Astrocyte (in vitro differentiated cells and primary cell): Measurements from ENCODE around the gene SORBS2.

ENCODE experiments used
- EZH2 ChIP-seq: IDR thresholded peaks from 2 replicates; pipeline ENCODE4 v1.6.1; 2012; ENCODE audit warnings: mild to moderate bottlenecking, low read length, inconsistent platforms; ENCODE audit not compliant: insufficient read depth
- TF ChIP-seq, protein P1 (sequence below): IDR thresholded peaks from 2 replicates; pipeline ENCODE4 v1.5.1; 2011; ENCODE audit warnings: low read depth, mild to moderate bottlenecking, inconsistent platforms, low read length, moderate library complexity; ENCODE audit not compliant: insufficient read depth

DNA sequence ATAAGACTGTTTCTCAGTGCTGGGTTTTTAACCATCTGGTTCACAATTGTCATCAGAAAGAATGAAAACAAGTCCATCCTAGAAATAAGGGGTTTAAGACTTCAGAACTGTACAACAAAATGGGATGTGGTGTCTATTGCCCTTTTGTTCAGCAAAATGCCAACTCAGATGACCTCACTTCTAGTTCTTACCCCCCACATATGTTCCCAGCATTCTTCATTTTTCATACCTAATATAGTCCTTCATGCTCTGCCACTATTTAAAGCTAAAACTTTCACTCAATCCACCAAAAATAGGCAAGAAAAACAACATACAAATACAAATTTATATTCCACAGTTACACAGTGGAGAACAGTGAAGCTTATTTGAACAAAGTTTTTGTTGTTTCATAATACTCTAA, 111.4 kb downstream of the SORBS2 start:
- TF ChIP-seq, protein P1, sequence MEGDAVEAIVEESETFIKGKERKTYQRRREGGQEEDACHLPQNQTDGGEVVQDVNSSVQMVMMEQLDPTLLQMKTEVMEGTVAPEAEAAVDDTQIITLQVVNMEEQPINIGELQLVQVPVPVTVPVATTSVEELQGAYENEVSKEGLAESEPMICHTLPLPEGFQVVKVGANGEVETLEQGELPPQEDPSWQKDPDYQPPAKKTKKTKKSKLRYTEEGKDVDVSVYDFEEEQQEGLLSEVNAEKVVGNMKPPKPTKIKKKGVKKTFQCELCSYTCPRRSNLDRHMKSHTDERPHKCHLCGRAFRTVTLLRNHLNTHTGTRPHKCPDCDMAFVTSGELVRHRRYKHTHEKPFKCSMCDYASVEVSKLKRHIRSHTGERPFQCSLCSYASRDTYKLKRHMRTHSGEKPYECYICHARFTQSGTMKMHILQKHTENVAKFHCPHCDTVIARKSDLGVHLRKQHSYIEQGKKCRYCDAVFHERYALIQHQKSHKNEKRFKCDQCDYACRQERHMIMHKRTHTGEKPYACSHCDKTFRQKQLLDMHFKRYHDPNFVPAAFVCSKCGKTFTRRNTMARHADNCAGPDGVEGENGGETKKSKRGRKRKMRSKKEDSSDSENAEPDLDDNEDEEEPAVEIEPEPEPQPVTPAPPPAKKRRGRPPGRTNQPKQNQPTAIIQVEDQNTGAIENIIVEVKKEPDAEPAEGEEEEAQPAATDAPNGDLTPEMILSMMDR: no peak
- TF ChIP-seq EZH2: no peak
